ENCODE data around the gene NGB. TPM values are rescaled to one million over a fixed set of nuclear protein-coding genes. Genes with fewer than 3 reads are reported as not detected.

Gene NGB
- total RNA-seq, 2 donors from 2014 or later: not detected

- no peak for DNase-seq
- H3K36me3 ChIP-seq (ENCODE audit: control insufficient read depth, insufficient read depth, low read length): peaks cover 26% of the 10 kb centered on the region
- no peaks in the 10 kb centered on the region for H3K9me3 Mint-ChIP-seq
- H3K4me3 ChIP-seq (ENCODE audit: low read length): no peak overlapping the region
- TF ChIP-seq, protein P1, sequence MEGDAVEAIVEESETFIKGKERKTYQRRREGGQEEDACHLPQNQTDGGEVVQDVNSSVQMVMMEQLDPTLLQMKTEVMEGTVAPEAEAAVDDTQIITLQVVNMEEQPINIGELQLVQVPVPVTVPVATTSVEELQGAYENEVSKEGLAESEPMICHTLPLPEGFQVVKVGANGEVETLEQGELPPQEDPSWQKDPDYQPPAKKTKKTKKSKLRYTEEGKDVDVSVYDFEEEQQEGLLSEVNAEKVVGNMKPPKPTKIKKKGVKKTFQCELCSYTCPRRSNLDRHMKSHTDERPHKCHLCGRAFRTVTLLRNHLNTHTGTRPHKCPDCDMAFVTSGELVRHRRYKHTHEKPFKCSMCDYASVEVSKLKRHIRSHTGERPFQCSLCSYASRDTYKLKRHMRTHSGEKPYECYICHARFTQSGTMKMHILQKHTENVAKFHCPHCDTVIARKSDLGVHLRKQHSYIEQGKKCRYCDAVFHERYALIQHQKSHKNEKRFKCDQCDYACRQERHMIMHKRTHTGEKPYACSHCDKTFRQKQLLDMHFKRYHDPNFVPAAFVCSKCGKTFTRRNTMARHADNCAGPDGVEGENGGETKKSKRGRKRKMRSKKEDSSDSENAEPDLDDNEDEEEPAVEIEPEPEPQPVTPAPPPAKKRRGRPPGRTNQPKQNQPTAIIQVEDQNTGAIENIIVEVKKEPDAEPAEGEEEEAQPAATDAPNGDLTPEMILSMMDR (conservative IDR thresholded peaks at IDR 0.05): peak; percentile 55
- no peaks in the 10 kb centered on the region for H3K9me3 ChIP-seq (ENCODE audit: control insufficient read depth, low read length)
- no peaks in the 10 kb centered on the region for H3K4me1 ChIP-seq (ENCODE audit: control insufficient read depth, insufficient read depth, low read length)
- peaks cover 34% of the 10 kb centered on the region for H3K27me3 Mint-ChIP-seq (ENCODE audit: insufficient read depth)
- H3K36me3 Mint-ChIP-seq (ENCODE audit: low read depth): peaks cover 15% of the 10 kb centered on the region
- H3K27me3 ChIP-seq (ENCODE audit: control insufficient read depth, insufficient read depth, low read length, poor library complexity, severe bottlenecking): peaks cover 27% of the 10 kb centered on the region
- no peak overlapping the region for H3K4me3 Mint-ChIP-seq
- no peak overlapping the region for H3K9ac ChIP-seq (ENCODE audit: extremely low read depth, low read length, poor library complexity, severe bottlenecking)
- peak overlapping the region; percentile 47 for H3K27ac ChIP-seq (ENCODE audit: low read depth, low read length)
- H3K4me1 Mint-ChIP-seq: no peaks in the 10 kb centered on the region
- no peak overlapping the region for H3K27ac Mint-ChIP-seq
- WGBS, 2 experiments (ENCODE audit: insufficient coverage in 1 of 2, insufficient read length in 1 of 2): 66 to 81% methylated on average over 4 to 8 of the region's 8 CpGs
Observed at GRCh38 chr14:77275601-77276017, 4.6 kb upstream of the NGB start.

- Mint-ChIP-seq H3K4me1 (no peaks in the 10 kb centered on the region), H3K27ac (no peak overlapping the region), H3K36me3 (ENCODE audit: low read depth) (peaks cover 13% of the 10 kb centered on the region), H3K4me3 (no peak overlapping the region), H3K27me3 (ENCODE audit: insufficient read depth) (peaks cover 39% of the 10 kb centered on the region), H3K9me3 (no peaks in the 10 kb centered on the region)
- 84% methylated on average over 5 of the region's 5 CpGs; no CpG with 5 or more reads in 1 of the 2 experiments for WGBS, 2 experiments (ENCODE audit: insufficient coverage in 1 of 2, insufficient read length in 1 of 2)
- Histone ChIP-seq H3K9ac (ENCODE audit: extremely low read depth, low read length, poor library complexity, severe bottlenecking) (no peak overlapping the region), H3K27ac (ENCODE audit: low read depth, low read length) (peak overlapping the region; percentile 47), H3K27me3 (ENCODE audit: control insufficient read depth, insufficient read depth, low read length, poor library complexity, severe bottlenecking) (peaks cover 32% of the 10 kb centered on the region), H3K4me1 (ENCODE audit: control insufficient read depth, insufficient read depth, low read length) (no peaks in the 10 kb centered on the region), H3K36me3 (ENCODE audit: control insufficient read depth, insufficient read depth, low read length) (peaks cover 21% of the 10 kb centered on the region), H3K4me3 (ENCODE audit: low read length) (no peak overlapping the region), H3K9me3 (ENCODE audit: control insufficient read depth, low read length) (no peaks in the 10 kb centered on the region)
- TF ChIP-seq, protein P1 (conservative IDR thresholded peaks at IDR 0.05): no peak
- no peak for DNase-seq
Observed at GRCh38 chr14:77275041-77275580, 4.1 kb upstream of the NGB start.

GRCh38 chr14:77273796-77274195 is 2.8 kb upstream of the NGB start:
- peaks cover 45% of the 10 kb centered on the region for H3K27me3 ChIP-seq (ENCODE audit: control insufficient read depth, insufficient read depth, low read length, poor library complexity, severe bottlenecking)
- Mint-ChIP-seq H3K9me3 (no peaks in the 10 kb centered on the region), H3K27me3 (ENCODE audit: insufficient read depth) (peaks cover 51% of the 10 kb centered on the region), H3K4me1 (peaks cover 3% of the 10 kb centered on the region), H3K36me3 (ENCODE audit: low read depth) (peaks cover 5% of the 10 kb centered on the region), H3K4me3 (no peak overlapping the region), H3K27ac (no peak overlapping the region)
- no peaks in the 10 kb centered on the region for H3K9me3 ChIP-seq (ENCODE audit: control insufficient read depth, low read length)
- TF ChIP-seq, protein P1 (conservative IDR thresholded peaks at IDR 0.05): no peak
- no peak overlapping the region for H3K27ac ChIP-seq (ENCODE audit: low read depth, low read length)
- no peaks in the 10 kb centered on the region for H3K4me1 ChIP-seq (ENCODE audit: control insufficient read depth, insufficient read depth, low read length)
- peaks cover 8% of the 10 kb centered on the region for H3K36me3 ChIP-seq (ENCODE audit: control insufficient read depth, insufficient read depth, low read length)
- H3K9ac ChIP-seq (ENCODE audit: extremely low read depth, low read length, poor library complexity, severe bottlenecking): no peak overlapping the region
- DNase-seq: no peak
- 81 to 92% methylated on average over 4 of the region's 4 CpGs for WGBS, 2 experiments (ENCODE audit: insufficient coverage in 1 of 2, insufficient read length in 1 of 2)
- no peak overlapping the region for H3K4me3 ChIP-seq (ENCODE audit: low read length)

All from endodermal cell (in vitro differentiated cells).